ENCODE data around the gene SORCS2. TPM values are rescaled to one million over a fixed set of nuclear protein-coding genes. Genes with fewer than 3 reads are reported as not detected.

SORCS2 gene
- total and polyA plus RNA-seq, 2 experiments from 2014 or later: 0.92 to 6.9 TPM

DNA sequence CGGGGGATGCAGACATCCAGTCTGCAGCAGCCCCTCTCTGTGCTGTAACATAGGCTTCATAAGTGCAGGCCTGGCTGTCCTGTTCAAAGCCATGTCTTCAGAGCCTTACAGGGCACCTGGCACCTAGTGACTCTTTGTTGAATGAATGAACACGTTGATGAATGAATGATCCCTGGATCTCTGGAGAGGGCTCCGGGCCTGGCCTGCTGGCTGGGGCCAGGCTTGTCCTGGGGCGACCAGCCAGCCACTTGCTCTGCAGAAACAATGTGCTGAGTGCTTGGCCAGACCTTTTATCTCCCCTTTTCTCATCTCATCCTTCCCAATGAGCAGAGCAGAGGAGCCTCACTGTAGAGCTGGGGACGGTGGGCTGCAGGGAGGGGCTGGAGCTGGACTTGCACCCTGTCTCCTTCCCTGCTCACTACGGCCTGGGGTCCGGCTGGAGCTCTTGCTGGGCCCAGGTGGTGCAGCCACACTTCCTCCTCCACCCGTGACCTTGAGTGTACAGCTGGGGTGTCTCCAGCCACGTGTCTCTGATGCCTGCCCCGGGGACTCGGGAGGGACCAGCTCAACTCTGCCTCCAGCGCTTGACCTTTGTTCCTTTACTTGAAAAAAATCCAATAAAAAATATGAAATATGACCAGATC is 164.5 kb downstream of the SORCS2 start:
- no peak for DNase-seq (ENCODE audit: low read depth in 1 of 2, low spot score in 1 of 2)
- TF ChIP-seq CTCF (IDR thresholded peaks at IDR 0.05; ENCODE audit: low read depth, low read length): no peak
- Histone ChIP-seq H3K4me3 (no peak overlapping the region), H3K4me1 (ENCODE audit: low read depth) (no peaks in the 10 kb centered on the region), H3K36me3 (no peaks in the 10 kb centered on the region), H3K9me3 (ENCODE audit: low read depth) (no peaks in the 10 kb centered on the region), H3K27ac (no peak overlapping the region), H3K27me3 (peaks cover 22% of the 10 kb centered on the region)

- no peak for TF ChIP-seq CTCF (IDR thresholded peaks at IDR 0.05; ENCODE audit: low read depth, low read length)
- no peak overlapping the region for H3K4me3 ChIP-seq
- H3K27me3 ChIP-seq: peaks cover 17% of the 10 kb centered on the region
- DNase-seq (ENCODE audit: low read depth in 1 of 2, low spot score in 1 of 2): no peak
- H3K36me3 ChIP-seq: no peaks in the 10 kb centered on the region
- no peak overlapping the region for H3K27ac ChIP-seq
- no peaks in the 10 kb centered on the region for H3K9me3 ChIP-seq (ENCODE audit: low read depth)
- H3K4me1 ChIP-seq (ENCODE audit: low read depth): no peaks in the 10 kb centered on the region
These were observed 165.0 kb downstream of the SORCS2 start for GRCh38 chr4:7357323-7357722.

DNA sequence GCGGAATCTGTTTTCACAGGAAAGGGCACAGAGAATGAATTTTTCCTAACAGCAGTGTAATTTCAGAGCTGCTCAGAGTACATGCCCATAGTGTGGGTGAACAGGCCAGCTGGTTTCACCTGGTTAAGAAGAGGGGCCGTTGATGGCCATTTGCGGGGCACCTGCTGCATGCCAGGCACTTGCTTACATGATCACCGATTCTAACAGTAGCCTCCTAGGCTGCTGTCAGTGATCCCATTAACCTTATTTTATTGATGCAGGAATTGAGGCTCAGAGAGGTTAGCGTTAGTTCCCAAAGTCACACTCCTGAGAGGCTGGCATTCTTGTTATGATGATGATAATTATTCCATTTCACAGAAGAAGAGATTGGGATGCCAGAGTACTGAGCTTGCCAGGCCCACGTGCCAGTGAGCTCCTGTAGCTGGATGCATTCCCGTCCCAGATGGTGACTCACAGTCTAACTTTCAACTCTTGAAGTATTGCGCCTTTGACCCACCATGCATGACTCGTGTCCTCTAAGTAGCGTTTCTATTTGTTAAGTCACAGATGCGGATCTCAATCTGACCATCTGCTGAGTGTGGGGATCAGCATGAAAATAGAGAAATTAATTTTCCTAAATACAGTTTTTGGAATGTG is 165.9 kb downstream of the SORCS2 start:
- Histone ChIP-seq H3K27ac (no peak overlapping the region), H3K4me1 (ENCODE audit: low read depth) (no peaks in the 10 kb centered on the region), H3K9me3 (ENCODE audit: low read depth) (no peaks in the 10 kb centered on the region), H3K27me3 (peaks cover 13% of the 10 kb centered on the region), H3K4me3 (no peak overlapping the region), H3K36me3 (no peaks in the 10 kb centered on the region)
- TF ChIP-seq CTCF (IDR thresholded peaks at IDR 0.05; ENCODE audit: low read depth, low read length): no peak
- peak in 1 of 2 donors; percentile 75 for DNase-seq (ENCODE audit: low read depth in 1 of 2, low spot score in 1 of 2)

DNA sequence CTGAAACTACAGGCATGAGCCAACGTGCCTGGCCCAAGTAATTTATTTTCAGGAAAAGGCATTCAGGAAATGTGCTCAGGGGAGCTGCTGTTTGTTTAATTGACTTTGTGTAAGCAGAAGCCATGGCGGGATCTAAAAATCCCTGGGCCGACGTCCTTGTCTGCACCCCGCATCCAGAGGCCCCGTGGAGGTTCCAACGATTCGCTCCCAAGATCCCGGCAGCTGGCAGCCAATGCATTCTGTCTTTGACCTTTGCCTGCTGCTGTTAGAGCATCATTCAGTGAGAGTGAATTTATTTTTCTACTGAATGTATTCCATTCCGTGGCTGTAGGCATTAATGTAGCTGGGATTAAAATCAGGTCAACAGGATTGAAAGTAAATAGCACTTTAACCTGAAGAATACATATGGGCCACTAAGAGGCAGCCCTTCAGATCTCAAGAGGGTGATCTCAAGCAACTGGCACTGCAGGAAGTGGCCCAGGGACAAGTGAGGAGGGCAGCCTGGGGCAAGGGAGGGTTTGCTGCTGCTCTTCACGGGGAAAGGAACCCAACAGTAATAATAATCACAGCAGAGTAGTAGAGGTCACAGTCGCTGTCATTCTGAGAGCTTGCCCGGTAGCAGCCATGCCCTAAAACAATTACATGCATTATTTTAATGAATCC is 167.2 kb downstream of the SORCS2 start:
- Histone ChIP-seq H3K27me3 (no peaks in the 10 kb centered on the region), H3K36me3 (no peaks in the 10 kb centered on the region), H3K4me1 (ENCODE audit: low read depth) (no peaks in the 10 kb centered on the region), H3K9me3 (ENCODE audit: low read depth) (no peaks in the 10 kb centered on the region), H3K4me3 (no peak overlapping the region), H3K27ac (no peak overlapping the region)
- DNase-seq (ENCODE audit: low read depth in 1 of 2, low spot score in 1 of 2): peak in 1 of 2 donors; percentile 21
- no peak for TF ChIP-seq CTCF (IDR thresholded peaks at IDR 0.05; ENCODE audit: low read depth, low read length)

DNA sequence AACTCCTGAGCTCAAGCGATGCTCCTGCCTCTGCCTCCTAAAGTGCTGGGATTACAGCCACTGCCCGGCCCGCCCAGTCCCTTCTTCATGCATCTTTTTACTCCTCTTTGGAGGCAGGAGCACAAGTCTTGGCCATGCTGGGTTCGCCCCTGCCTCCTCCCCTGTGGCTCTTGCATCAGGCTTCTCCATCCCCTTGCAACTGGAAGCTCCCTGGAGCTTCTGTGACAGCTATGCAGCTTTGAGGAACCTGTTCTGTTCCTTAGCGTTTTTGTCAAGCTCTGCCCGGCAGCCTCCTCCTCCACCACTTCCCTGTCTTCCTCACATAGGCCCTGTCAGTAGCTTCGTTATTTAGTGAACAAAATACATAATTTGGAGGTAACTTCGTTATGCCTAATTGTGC is 168.5 kb downstream of the SORCS2 start:
- TF ChIP-seq CTCF (IDR thresholded peaks at IDR 0.05; ENCODE audit: low read depth, low read length): no peak
- Histone ChIP-seq H3K27me3 (no peaks in the 10 kb centered on the region), H3K27ac (no peak overlapping the region), H3K9me3 (ENCODE audit: low read depth) (no peaks in the 10 kb centered on the region), H3K36me3 (no peaks in the 10 kb centered on the region), H3K4me1 (ENCODE audit: low read depth) (no peaks in the 10 kb centered on the region), H3K4me3 (no peak overlapping the region)
- DNase-seq (ENCODE audit: low read depth in 1 of 2, low spot score in 1 of 2): no peak

Measured in cardiac muscle cell (in vitro differentiated cells and primary cell).